T-helper 1 cell treated with Interleukin-12 subunit alpha and Interleukin-12 subunit beta and Interleukin-4 antibody, amounts not matched to agents 30 μg/mL and 1 μg/mL, for 36 hours (primary cell): ENCODE measurements around the gene GRIN2C.

Experiments
- H3K27ac Mint-ChIP-seq: one replicate; pipeline ENCODE4 v1.8.0; 2021; ENCODE audit warnings: mild to moderate bottlenecking, mixed read lengths
- H3K27me3 Mint-ChIP-seq: one replicate; pipeline ENCODE4 v1.8.0; 2021; ENCODE audit warnings: low read depth, mixed read lengths
- H3K36me3 Mint-ChIP-seq: one replicate; pipeline ENCODE4 v1.8.0; 2021; ENCODE audit warnings: low read depth, mixed read lengths
- H3K4me1 Mint-ChIP-seq: one replicate; pipeline ENCODE4 v1.8.0; 2021; ENCODE audit warnings: low read depth, mixed read lengths
- H3K4me3 Mint-ChIP-seq: one replicate; pipeline ENCODE4 v1.8.0; 2021; ENCODE audit warnings: mild to moderate bottlenecking, moderate library complexity, mixed read lengths
- H3K9me3 Mint-ChIP-seq: one replicate; pipeline ENCODE4 v1.8.0; 2021; ENCODE audit warnings: mixed read lengths

The GRIN2C gene

DNA sequence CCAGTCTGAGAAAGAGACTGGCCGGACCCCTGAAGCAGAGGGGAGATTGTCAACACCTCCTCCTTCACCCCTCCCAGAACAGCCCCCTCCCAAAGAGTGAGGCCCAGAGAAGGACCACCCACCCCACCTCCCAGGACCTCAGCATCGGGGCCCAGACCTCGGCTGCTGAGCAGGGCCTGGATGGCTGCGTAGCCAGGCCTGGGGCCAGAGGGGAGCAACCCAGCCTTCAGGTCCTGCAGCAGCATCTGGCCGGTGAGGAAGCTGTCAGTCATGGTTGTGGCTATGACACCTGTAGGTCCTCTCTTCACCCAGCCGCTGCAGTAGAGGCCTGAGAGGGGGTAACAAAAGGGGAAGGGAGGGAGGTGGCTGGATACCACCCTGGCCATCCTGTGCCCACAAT is 3.2 kb upstream of the GRIN2C start:
- Mint-ChIP-seq H3K4me3 (no peak overlapping the region), H3K9me3 (no peaks in the 10 kb centered on the region), H3K4me1 (peaks cover 10% of the 10 kb centered on the region), H3K27ac (no peak overlapping the region), H3K27me3 (peaks cover 33% of the 10 kb centered on the region), H3K36me3 (peaks cover 19% of the 10 kb centered on the region)

DNA sequence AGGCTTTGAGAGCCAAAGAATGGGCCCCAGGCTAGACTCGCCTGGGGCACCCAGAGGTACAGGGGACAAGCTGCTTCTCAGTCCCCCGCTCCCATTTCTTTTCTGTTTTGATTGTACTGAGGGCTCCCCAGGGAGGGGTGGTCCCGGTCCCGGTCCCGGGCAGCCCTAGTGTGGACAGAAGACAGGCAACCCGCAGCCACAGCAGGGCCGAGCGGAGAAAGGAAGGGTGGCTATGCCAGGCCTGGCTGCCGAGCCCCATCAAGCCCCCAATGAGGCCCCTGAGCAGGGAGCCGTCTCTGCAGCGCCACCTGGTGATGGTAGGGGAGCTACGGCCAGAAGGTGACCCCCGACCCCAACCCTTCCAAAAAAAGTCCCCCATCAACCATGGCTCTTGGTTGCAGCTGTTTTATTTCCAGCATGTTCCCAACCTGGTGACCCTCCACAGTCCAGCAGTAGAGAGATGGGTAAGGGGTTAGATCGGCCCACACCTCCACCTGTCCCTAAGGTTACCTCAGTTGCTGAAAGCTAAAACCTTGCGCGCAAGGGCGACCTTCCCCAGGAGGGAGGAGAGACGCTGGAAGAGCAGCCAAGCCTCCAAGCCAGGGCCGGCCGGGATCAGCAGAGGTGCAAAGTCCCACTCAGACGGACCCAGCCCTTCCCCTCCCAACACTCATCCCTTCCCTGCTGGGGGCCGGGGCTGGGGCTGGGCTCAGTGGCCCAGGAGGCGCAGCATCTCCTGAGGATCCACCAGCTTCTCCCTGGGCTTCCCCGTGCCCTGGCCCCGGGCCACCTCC is 2.6 kb upstream of the GRIN2C start:
- Mint-ChIP-seq H3K27ac (no peak overlapping the region), H3K9me3 (no peaks in the 10 kb centered on the region), H3K27me3 (peaks cover 39% of the 10 kb centered on the region), H3K4me3 (no peak overlapping the region), H3K4me1 (peaks cover 10% of the 10 kb centered on the region), H3K36me3 (peaks cover 17% of the 10 kb centered on the region)

DNA sequence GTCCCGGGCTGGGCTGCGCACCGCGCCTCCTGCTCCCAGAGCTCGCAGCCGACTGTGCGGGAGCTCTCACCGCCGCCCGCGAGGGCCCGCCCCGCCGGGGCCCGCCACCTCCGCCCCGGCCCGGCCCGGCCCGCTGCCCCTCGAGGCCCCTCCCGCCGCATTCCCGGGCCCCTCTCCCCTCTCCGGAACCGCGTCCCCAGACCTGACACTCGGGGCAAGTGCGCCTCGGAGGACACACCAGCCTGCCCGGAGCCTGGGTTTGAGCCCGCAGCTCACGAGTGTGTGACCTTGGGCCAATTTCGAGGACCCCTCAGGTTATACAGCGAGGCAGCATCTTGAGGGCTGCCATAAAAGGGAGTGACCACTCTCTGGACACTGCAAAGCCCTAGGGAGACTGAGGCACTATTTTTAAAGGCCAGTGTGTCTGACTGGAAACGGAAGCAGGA is 2.0 kb upstream of the GRIN2C start:
- H3K27ac Mint-ChIP-seq: no peak overlapping the region
- H3K9me3 Mint-ChIP-seq: no peaks in the 10 kb centered on the region
- peaks cover 45% of the 10 kb centered on the region for H3K27me3 Mint-ChIP-seq
- H3K4me3 Mint-ChIP-seq: no peak overlapping the region
- peaks cover 17% of the 10 kb centered on the region for H3K36me3 Mint-ChIP-seq
- peaks cover 10% of the 10 kb centered on the region for H3K4me1 Mint-ChIP-seq

DNA sequence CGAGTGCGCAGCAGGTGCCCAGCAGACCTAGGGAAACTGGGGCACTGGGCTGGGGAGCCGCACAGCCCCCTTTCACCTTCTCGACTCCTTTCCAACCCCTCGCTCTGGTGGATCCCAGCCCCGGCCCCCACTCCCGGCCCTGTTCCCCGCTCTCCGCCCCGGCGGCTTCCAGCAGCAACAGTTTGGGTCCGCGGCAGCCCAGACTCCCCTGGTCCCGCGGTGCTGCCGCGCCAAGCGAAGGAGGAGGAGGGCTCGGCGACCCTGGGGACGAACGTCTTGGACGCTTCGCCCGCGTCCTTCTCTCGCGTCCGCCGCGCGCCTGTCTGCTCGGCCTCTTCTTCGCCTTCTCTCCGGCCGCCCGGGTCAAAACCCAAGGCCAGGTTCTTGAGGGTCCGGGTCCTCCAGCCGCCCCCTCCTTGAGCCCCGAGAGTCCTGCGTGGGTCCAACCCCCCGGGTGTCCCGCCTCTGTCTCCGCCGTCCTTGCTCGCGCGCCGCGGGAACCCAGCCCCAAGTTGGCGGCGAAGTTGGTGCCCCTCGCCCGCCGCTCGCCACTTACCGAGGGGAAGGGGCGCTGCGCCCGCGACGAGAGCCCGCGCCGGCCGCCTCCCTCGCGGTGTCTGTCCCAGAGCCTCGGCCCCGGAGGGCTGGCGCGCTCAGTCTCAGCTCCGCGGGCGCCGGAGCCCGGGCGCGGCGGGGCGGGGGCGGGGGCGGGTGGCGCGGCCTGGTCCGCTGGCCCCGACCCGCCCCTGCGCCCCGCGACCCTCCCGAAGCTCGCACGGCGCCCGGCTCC is 1.4 kb upstream of the GRIN2C start:
- Mint-ChIP-seq H3K36me3 (peaks cover 17% of the 10 kb centered on the region), H3K4me3 (no peak overlapping the region), H3K4me1 (peaks cover 10% of the 10 kb centered on the region), H3K9me3 (no peaks in the 10 kb centered on the region), H3K27me3 (peaks cover 52% of the 10 kb centered on the region), H3K27ac (no peak overlapping the region)

DNA sequence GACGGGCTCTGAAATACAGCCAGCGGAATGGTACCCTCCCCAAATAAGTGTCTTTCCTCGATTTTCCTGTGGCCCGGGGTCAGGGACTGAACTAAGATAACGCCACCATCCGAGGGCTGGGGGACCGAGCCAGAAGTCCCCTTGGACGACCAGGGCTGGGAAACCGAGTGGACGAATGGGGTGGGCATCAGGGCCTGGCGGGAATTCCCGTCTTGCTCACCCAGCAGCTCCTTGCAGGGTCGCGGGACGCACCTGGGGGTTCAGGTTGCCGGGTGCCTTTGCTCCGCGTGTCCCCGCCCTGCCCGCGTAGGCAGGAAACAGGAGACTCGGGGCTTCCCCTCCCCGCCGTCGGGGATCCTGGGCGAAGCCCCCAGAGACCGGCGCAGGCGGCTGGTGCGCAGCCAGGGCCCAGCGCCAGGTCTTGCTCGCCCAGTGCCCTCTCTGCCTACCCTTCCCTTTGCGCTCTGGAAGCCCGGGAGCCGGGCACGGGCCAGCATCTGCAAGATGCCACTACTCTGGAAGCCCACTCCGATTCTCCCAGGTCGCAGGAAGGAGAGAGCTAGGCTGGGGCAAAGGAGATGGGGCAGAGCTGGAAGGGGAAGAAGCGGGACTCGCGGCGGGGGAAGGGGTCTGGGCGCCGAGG is 665 bp upstream of the GRIN2C start:
- H3K27me3 Mint-ChIP-seq: peaks cover 59% of the 10 kb centered on the region
- no peak overlapping the region for H3K27ac Mint-ChIP-seq
- peak overlapping the region; percentile 31 for H3K4me3 Mint-ChIP-seq
- peaks cover 10% of the 10 kb centered on the region for H3K4me1 Mint-ChIP-seq
- no peaks in the 10 kb centered on the region for H3K9me3 Mint-ChIP-seq
- peaks cover 17% of the 10 kb centered on the region for H3K36me3 Mint-ChIP-seq

DNA sequence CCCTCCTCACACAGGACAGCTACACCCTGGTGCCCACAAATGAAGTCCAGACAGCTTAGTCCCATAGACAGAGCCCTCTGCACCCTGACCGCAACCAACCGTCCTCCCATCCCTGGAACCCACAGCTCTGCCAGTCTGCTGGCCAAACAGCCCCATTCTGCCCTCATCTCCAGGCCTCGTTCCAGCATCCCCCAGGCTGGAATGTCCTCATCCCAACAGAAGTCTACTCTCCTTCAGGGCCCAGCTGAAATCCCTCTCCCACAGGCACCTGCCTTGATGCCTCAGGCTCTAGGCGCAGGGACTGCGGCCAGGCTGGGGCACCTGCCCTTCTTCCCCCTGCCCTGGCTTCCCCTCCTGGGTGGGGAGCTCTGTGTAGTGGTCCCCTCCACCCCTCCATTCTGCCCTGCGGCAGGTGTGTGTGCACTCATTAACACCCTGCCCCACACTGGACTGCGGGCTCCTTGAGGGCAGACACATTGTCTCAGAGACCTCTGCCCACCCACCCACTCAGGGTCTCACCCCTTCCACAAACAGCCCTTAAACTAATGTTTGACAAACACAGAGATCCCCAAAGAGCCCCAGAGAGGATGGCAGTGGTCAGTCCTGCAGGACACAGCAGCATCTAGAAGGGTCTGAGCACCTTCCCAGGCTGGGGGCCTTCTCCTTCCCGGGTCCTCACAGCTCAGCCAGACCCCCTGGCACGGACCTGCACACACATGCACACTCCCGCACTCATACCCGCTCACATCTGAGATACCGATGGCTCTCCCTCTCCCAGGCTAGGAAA is 820 bp downstream of the GRIN2C start:
- Mint-ChIP-seq H3K9me3 (no peaks in the 10 kb centered on the region), H3K27ac (no peak overlapping the region), H3K4me3 (peak overlapping the region; percentile 28), H3K36me3 (peaks cover 10% of the 10 kb centered on the region), H3K4me1 (peaks cover 5% of the 10 kb centered on the region), H3K27me3 (peaks cover 69% of the 10 kb centered on the region)

DNA sequence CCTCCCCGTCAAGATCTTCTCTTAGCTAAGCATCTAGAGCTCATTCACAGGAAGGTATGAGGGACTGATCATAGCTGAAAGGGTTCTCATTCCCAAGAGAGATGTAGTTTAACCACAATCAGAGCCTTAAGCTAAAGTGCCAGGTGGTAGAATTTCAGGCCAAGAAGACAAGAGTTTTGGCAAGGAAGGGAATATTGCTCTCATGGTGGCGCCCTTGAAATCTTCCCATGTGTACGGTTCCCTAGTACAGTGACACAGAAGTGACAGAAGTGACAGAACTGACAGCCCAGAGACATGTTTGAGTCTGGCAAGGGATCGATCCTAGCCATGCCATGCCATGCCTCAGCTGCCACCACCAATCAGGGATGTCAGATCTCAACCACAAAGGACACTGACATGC is 2.5 kb downstream of the GRIN2C start:
- H3K27ac Mint-ChIP-seq: no peak overlapping the region
- H3K9me3 Mint-ChIP-seq: no peaks in the 10 kb centered on the region
- peaks cover 79% of the 10 kb centered on the region for H3K27me3 Mint-ChIP-seq
- peaks cover 14% of the 10 kb centered on the region for H3K4me1 Mint-ChIP-seq
- no peak overlapping the region for H3K4me3 Mint-ChIP-seq
- H3K36me3 Mint-ChIP-seq: peaks cover 2% of the 10 kb centered on the region

DNA sequence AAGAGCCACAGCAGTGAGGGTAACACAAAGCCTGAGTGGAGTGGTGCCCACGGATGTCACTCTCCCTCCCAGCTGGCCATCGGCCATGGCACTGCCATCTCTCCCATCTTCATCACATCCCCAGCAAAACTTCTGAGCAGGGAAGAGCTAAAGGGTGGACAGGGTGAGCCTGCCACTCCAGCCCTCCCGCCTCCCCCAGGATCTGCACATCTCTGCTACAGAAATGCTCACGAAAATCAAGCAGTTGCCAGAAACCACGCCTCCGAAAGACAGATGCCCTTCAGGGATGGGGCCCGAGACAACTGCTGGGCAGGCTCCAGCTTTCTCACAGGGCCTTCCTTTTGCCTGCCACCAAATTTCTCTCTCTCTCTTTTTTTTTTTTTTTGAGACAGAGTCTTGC is 3.6 kb downstream of the GRIN2C start:
- H3K4me3 Mint-ChIP-seq: no peak overlapping the region
- H3K27ac Mint-ChIP-seq: no peak overlapping the region
- H3K4me1 Mint-ChIP-seq: peaks cover 11% of the 10 kb centered on the region
- no peaks in the 10 kb centered on the region for H3K36me3 Mint-ChIP-seq
- H3K27me3 Mint-ChIP-seq: peaks cover 76% of the 10 kb centered on the region
- H3K9me3 Mint-ChIP-seq: no peaks in the 10 kb centered on the region

DNA sequence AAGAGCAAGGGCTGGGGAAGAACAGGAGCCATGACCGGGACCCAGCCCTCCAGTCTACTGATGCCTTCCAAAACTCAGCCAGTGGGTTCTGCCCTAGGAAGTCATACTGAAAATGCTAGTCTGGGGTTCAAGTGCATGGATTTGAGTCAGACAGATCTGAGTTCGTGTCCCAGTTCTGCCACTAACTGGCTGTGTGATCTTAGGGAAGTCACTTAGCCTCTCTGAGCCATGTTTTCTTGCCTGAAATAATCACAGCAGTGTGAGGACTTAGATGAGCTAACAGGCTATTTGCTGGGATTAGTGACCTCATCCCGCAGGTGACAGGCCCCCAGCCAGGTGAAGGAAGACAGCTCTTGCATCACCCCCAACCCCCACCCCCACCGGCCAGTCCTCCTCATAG is 4.4 kb downstream of the GRIN2C start:
- H3K4me3 Mint-ChIP-seq: no peak overlapping the region
- no peaks in the 10 kb centered on the region for H3K9me3 Mint-ChIP-seq
- H3K27ac Mint-ChIP-seq: no peak overlapping the region
- peaks cover 11% of the 10 kb centered on the region for H3K4me1 Mint-ChIP-seq
- H3K27me3 Mint-ChIP-seq: peaks cover 74% of the 10 kb centered on the region
- H3K36me3 Mint-ChIP-seq: no peaks in the 10 kb centered on the region

DNA sequence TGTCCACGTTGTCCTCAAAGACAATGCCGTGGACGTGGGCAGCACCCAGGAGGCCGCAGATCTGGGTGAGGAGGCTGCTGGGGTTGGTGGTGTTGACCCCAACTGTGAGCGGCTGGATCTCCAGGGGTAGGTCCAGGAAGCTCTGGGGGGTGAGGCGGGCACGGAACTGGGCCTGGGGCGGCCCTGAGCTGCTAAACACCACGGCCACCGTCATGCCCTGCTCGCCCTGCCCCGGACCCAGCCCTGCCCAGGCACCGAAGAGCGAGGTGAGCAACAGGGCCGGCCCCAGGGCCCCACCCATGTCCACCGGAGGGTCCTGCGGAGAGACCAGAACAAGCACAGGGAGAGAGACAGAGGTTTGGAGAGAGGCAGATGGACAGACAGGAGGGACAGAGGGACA is 4.9 kb downstream of the GRIN2C start:
- Mint-ChIP-seq H3K27ac (no peak overlapping the region), H3K4me1 (peaks cover 9% of the 10 kb centered on the region), H3K9me3 (no peaks in the 10 kb centered on the region), H3K36me3 (no peaks in the 10 kb centered on the region), H3K4me3 (no peak overlapping the region), H3K27me3 (peaks cover 70% of the 10 kb centered on the region)

DNA sequence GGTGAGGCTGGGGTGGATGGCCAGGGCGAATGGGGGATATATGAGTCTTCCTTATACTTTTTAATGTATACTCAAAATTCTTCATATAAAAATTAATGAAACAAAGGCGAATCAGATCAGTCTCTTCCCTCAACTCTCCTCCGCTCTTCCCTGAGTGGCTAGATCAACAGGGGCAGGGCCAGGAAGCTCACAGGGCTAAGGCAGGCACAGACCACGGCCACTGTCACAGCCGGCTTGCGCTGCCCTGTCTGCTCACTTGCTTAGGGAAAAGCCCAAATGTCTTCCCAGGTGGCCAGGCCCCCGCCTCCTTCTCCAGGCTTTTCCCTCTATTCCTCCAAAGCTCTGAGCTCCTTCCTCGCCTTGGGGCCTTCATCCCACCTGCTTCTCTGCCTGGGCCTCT is 6.0 kb downstream of the GRIN2C start:
- Mint-ChIP-seq H3K4me1 (peaks cover 9% of the 10 kb centered on the region), H3K27ac (no peak overlapping the region), H3K9me3 (no peaks in the 10 kb centered on the region), H3K4me3 (peak overlapping the region; percentile 57), H3K36me3 (no peaks in the 10 kb centered on the region), H3K27me3 (peaks cover 60% of the 10 kb centered on the region)

DNA sequence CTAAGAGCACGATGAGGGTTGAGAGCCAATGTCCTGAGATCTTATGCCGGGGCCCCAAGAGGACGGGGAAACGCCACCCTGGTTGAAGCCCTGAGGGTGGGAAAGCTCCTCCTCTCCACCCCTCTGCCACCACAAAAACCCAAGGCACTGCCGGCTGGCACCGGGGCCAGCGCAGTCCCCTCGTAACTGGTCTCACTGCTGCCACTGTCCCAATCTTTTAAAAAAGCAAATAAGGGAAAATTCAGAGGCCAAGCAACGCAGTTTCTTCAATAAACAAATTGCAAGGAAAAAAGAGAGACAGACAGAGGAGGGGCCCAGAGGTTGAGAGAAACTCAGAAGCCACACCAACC is 6.7 kb downstream of the GRIN2C start:
- Mint-ChIP-seq H3K9me3 (no peaks in the 10 kb centered on the region), H3K4me1 (peaks cover 9% of the 10 kb centered on the region), H3K4me3 (peak overlapping the region; percentile 82), H3K27ac (peak overlapping the region; percentile 49), H3K27me3 (peaks cover 55% of the 10 kb centered on the region), H3K36me3 (no peaks in the 10 kb centered on the region)

DNA sequence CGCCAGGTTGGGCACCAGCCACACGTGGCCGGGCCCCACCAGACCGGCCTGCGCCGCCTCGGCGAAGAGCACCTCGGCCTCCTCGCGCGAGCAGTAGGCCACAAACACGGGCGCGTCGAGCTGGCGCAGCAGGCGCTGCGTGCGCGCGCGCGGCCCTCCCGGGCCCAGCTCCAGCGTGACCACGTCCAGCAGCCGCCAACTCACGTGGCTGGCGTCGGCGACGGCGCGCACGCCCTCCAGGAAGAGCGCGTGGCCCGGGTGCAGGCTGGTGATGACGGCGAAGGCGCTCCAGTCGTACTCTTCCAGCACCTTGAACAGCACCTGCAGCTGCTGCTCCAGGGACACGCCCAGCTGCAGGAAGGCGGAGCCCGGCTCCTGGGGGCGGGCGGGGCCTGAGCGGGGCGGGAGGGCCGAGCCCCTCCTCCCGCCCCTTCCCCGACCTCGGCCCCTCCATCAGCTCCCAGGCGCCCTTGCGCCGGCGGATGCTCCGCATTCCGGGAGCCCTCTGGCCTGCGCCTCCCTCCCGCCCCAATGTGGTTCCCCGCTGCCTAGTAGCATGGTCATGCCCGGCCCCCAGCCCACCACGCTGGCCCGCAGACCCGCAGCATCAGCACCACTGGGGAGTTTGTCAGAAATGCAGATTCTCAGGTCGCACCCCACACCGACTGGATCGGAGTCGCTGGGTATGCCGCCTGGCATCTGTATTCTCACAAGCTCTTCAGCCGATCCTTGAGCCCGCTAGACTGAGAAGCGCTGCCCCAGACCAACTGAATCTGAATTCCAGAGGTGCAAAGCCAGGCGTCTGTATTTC is 7.2 kb downstream of the GRIN2C start:
- Mint-ChIP-seq H3K4me1 (peaks cover 9% of the 10 kb centered on the region), H3K9me3 (no peaks in the 10 kb centered on the region), H3K4me3 (peak overlapping the region; percentile 82), H3K36me3 (no peaks in the 10 kb centered on the region), H3K27me3 (peaks cover 49% of the 10 kb centered on the region), H3K27ac (peak overlapping the region; percentile 49)
